Parathyroid adenoma (tissue), 2 donors: ENCODE results near the gene CPNE5.

Source experiments
- H2AFZ ChIP-seq: fragments of 300-600 bp; sonication (generic); one replicate; pipeline ENCODE4 v1.7.0; 2017; ENCODE audit warnings: antibody characterized with exemption, mild to moderate bottlenecking
- H3K27ac ChIP-seq: fragments of 300-600 bp; sonication (generic); one replicate; pipeline ENCODE4 v1.7.0; 2017
- H3K27me3 ChIP-seq: fragments of 300-600 bp; sonication (generic); one replicate; pipeline ENCODE4 v1.7.0; 2017; ENCODE audit warnings: low read length; ENCODE audit not compliant: control insufficient read depth, insufficient read depth
- H3K36me3 ChIP-seq: fragments of 300-600 bp; sonication (generic); one replicate; pipeline ENCODE4 v1.7.0; 2017; ENCODE audit warnings: low read length; ENCODE audit not compliant: control insufficient read depth, insufficient read depth
- H3K4me1 ChIP-seq: fragments of 300-600 bp; sonication (generic); one replicate; pipeline ENCODE4 v1.7.0; 2017; ENCODE audit warnings: control low read depth
- H3K4me2 ChIP-seq: fragments of 300-600 bp; sonication (generic); one replicate; pipeline ENCODE4 v1.7.0; 2017; ENCODE audit warnings: low read length
- H3K4me3 ChIP-seq: fragments of 300-600 bp; sonication (generic); one replicate; pipeline ENCODE4 v1.7.0; 2017; ENCODE audit warnings: low read depth, low read length
- H3K79me2 ChIP-seq: fragments of 300-600 bp; sonication (generic); one replicate; pipeline ENCODE4 v1.7.0; 2017; ENCODE audit warnings: control low read depth
- H3K9ac ChIP-seq: fragments of 300-600 bp; sonication (generic); one replicate; pipeline ENCODE4 v1.7.0; 2017; ENCODE audit warnings: mild to moderate bottlenecking
- H3K9me3 ChIP-seq: fragments of 300-600 bp; sonication (generic); one replicate; pipeline ENCODE4 v1.7.0; 2017; ENCODE audit warnings: low read length; ENCODE audit not compliant: control insufficient read depth
- TF ChIP-seq, protein P1 (sequence below): fragments of 300-600 bp; sonication (generic); IDR thresholded peaks from one replicate; pipeline ENCODE4 v1.7.0; 2017; ENCODE audit warnings: antibody characterized with exemption, mild to moderate bottlenecking
- donor health status: primary hyperparathyroidism.

The CPNE5 gene

DNA sequence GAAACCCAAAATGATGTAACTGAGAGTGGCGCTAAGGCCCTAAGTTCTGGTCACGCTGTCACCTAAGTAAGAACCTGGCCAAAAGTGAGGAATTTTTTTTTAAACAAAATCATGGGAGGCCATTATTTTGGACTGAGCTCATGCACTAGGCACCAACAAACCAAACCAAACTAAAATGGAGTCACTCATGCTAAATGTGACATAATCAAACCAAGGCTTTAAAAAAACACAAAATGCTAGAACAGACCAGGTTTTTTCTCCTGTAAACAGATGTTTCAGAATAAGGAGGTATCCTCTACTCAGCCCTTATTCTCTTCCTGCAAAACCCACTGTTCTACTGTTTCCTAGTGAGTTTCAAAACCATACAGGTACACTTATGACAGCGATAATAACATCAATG is 45.4 kb upstream of the CPNE5 start:
- Histone ChIP-seq H3K4me2 (no peak overlapping the region), H3K4me3 (no peak overlapping the region), H3K4me1 (peaks cover 3% of the 10 kb centered on the region), H3K79me2 (peaks cover 13% of the 10 kb centered on the region), H3K27ac (no peak overlapping the region), H3K9me3 (no peaks in the 10 kb centered on the region), H3K36me3 (no peaks in the 10 kb centered on the region), H3K27me3 (no peaks in the 10 kb centered on the region), H2AFZ (peak overlapping the region; percentile 100), H3K9ac (no peak overlapping the region)
- TF ChIP-seq, protein P1, sequence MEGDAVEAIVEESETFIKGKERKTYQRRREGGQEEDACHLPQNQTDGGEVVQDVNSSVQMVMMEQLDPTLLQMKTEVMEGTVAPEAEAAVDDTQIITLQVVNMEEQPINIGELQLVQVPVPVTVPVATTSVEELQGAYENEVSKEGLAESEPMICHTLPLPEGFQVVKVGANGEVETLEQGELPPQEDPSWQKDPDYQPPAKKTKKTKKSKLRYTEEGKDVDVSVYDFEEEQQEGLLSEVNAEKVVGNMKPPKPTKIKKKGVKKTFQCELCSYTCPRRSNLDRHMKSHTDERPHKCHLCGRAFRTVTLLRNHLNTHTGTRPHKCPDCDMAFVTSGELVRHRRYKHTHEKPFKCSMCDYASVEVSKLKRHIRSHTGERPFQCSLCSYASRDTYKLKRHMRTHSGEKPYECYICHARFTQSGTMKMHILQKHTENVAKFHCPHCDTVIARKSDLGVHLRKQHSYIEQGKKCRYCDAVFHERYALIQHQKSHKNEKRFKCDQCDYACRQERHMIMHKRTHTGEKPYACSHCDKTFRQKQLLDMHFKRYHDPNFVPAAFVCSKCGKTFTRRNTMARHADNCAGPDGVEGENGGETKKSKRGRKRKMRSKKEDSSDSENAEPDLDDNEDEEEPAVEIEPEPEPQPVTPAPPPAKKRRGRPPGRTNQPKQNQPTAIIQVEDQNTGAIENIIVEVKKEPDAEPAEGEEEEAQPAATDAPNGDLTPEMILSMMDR = no peak

DNA sequence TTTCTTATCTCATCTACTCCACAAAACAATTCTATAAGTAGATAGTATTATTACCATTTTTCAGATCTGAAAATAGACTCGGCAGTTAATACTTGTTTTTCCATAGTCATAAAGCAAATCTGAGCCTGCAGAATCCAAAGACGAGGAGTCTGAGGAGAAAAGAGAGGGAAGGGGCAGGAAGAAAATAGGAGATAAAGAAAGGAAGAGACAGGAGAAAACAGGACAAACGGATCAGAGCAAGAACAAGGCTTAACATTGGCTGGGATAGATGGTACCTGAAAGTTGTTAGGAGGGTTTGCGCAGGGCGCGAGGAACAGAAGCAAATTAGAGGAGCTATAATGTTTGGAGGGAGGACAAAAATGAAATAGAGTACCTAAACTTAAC is 36.0 kb upstream of the CPNE5 start:
- Histone ChIP-seq H3K4me2 (peak overlapping the region; percentile 57), H3K27ac (peak overlapping the region; percentile 94), H2AFZ (peak overlapping the region; percentile 97), H3K27me3 (no peaks in the 10 kb centered on the region), H3K4me1 (peaks cover 5% of the 10 kb centered on the region), H3K4me3 (peak overlapping the region; percentile 99), H3K9me3 (no peaks in the 10 kb centered on the region), H3K36me3 (no peaks in the 10 kb centered on the region), H3K9ac (no peak overlapping the region), H3K79me2 (no peaks in the 10 kb centered on the region)
- TF ChIP-seq, protein P1 = no peak

DNA sequence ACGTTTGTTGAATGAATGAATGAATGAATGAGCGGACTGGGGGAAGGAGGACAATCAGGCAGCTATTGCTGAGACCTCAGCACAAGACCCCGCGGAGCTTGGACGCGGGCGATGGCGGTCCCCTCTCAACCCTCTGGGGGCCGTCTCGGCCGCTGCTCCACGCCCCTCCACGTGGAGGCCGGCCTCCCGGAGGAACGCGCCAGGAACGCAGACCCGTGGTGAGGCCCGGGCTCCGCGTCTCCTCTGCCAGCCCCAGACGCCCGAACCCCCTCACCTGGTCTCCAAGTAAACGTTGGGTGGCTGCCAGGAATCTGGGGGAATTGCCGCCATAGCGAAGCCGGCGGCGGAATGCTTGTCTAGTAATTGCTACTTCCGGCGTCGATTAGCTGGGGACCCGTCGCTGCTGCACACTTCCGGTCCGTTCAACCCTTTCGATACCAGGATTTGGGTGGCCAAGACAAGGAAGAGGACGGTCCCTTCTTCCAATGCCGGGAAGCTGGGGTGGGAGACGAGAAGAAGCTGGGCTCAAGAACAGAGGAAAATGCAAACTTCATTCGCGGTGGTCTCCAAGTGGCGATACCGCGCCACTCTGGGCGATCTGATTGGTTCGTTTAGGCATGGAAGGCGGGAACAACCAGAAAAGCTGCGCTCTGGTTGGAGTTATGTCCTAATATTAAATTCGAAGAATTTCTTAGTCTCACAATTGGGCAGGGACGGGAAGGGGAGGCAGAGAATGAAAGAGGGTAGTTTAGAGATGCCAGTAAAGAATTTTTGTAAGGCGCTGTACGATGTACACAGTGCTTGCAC is 35.4 kb upstream of the CPNE5 start, which contains the start of gene PPIL1:
TSS of gene PPIL1 (minus strand) at position 361 of the 807 bp plus-strand sequence. CDS start at position 330, 31 bp downstream.
- Histone ChIP-seq H3K4me3 (peak within 1 kb of the TSS; percentile 99), H3K9me3 (no peaks in the 10 kb centered on the region)
- TF ChIP-seq, protein P1 = no peak

DNA sequence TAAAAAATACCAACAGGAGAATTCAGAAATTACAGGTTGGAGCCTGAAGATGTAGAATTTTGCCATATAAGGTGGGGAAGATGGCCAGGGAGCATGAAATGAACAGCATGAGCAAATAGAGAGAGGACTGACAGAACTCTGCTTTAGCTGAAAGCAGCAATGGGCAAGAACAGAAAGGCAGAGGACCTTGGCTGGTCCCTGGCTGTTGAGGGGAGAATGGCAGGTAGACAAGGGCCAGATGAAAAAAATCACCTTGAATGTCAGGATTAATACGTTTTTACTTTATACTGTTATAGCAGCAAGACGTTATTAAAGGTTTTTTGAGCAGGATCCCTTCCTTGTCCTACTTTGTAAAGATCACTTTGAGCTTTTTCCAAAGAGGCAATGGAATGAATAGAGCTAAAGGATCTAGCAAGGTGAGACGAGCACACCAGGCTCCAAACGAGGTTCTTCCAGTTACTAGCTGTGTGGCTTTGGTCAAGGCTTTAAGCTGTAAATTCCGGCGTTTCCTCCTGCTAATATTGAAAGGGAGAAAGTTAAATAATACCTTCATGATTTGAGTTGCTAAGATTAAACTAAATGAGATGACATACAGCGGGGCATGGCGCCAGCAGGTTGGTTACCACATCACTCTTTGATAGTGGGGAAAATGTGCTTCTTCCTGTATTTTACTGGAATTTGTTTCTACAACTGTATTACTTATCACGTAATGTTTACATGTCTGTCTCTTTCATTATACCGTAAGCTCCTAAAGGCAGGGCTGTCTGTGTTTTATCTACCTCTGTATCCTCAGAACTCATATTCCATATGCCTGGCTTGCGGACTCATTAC is 34.6 kb upstream of the CPNE5 start:
- H3K9ac ChIP-seq = peak overlapping the region; percentile 64
- H3K27ac ChIP-seq = peak overlapping the region; percentile 94
- TF ChIP-seq, protein P1 = no peak
- H3K9me3 ChIP-seq = no peaks in the 10 kb centered on the region
- no peaks in the 10 kb centered on the region for H3K79me2 ChIP-seq
- H3K4me3 ChIP-seq = peak overlapping the region; percentile 99
- H2AFZ ChIP-seq = peak overlapping the region; percentile 97
- no peaks in the 10 kb centered on the region for H3K27me3 ChIP-seq
- no peaks in the 10 kb centered on the region for H3K36me3 ChIP-seq
- H3K4me1 ChIP-seq = peaks cover 5% of the 10 kb centered on the region
- H3K4me2 ChIP-seq = peak overlapping the region; percentile 57

More for the DNA sequence above, 35.4 kb upstream of the CPNE5 start, which contains the start of gene PPIL1:
- no peaks in the 10 kb centered on the region for H3K27me3 ChIP-seq
- peak within 1 kb of the TSS; percentile 97 for H2AFZ ChIP-seq
- no peaks in the 10 kb centered on the region for H3K79me2 ChIP-seq
- H3K27ac ChIP-seq = peak within 1 kb of the TSS; percentile 94
- H3K9ac ChIP-seq = peak within 1 kb of the TSS; percentile 64
- peak within 1 kb of the TSS; percentile 57 for H3K4me2 ChIP-seq
- no peaks in the 10 kb centered on the region for H3K36me3 ChIP-seq
- H3K4me1 ChIP-seq = peaks cover 5% of the 10 kb centered on the region
